MM.1S (cell line): ENCODE results near the gene SRSF3.

Experiments
- DNase-seq: peaks from one replicate; pipeline ENCODE4 v3.0.0-alpha.2; 2015
- H2AFZ ChIP-seq: fragments of 300-600 bp; sonication (generic); 2 replicates; pipeline ENCODE4 v1.6.0; 2016; ENCODE audit warnings: antibody characterized with exemption, low read length
- H3F3A ChIP-seq: fragments of 300-600 bp; sonication (generic); 2 replicates; pipeline ENCODE4 v1.6.1; 2016; ENCODE audit warnings: mild to moderate bottlenecking, antibody characterized with exemption, low read length, moderate library complexity, mixed read lengths; ENCODE audit not compliant: insufficient read depth
- H3K27ac ChIP-seq: fragments of 300-600 bp; sonication (generic); 2 replicates; pipeline ENCODE4 v1.5.1; 2016; ENCODE audit warnings: mild to moderate bottlenecking, low read length
- H3K27me3 ChIP-seq: fragments of 300-600 bp; sonication (generic); replicated peaks from 2 replicates; pipeline ENCODE4 v1.6.0; 2016; ENCODE audit warnings: low read length; ENCODE audit not compliant: insufficient read depth
- H3K36me3 ChIP-seq: fragments of 300-600 bp; sonication (generic); replicated peaks from 2 replicates; pipeline ENCODE4 v1.6.1; 2016; ENCODE audit warnings: mild to moderate bottlenecking, low read length, mixed read lengths; ENCODE audit not compliant: insufficient read depth
- H3K4me1 ChIP-seq: fragments of 300-600 bp; sonication (generic); 2 replicates; pipeline ENCODE4 v1.6.1; 2016; ENCODE audit warnings: low read length, mixed read lengths
- H3K4me2 ChIP-seq: fragments of 300-600 bp; sonication (generic); 2 replicates; pipeline ENCODE4 v1.6.0; 2016; ENCODE audit warnings: low read depth, low read length
- H3K4me3 ChIP-seq: fragments of 300-600 bp; sonication (generic); 2 replicates; pipeline ENCODE4 v1.5.1; 2016; ENCODE audit warnings: low read length, mixed read lengths
- H3K79me2 ChIP-seq: fragments of 300-600 bp; sonication (generic); 2 replicates; pipeline ENCODE4 v1.6.1; 2016; ENCODE audit warnings: mixed run types, low read length, mixed read lengths
- H3K9ac ChIP-seq: fragments of 300-600 bp; sonication (generic); 2 replicates; pipeline ENCODE4 v1.6.1; 2016; ENCODE audit warnings: low read length, mixed read lengths
- H3K9me2 ChIP-seq: fragments of 300-600 bp; sonication (generic); replicated peaks from 2 replicates; pipeline ENCODE4 v1.6.1; 2016; ENCODE audit warnings: mild to moderate bottlenecking, low read length, mixed read lengths; ENCODE audit not compliant: insufficient read depth
- H3K9me3 ChIP-seq: fragments of 300-600 bp; sonication (generic); replicated peaks from 2 replicates; pipeline ENCODE4 v1.6.1; 2016; ENCODE audit warnings: mild to moderate bottlenecking, low read length, mixed read lengths; ENCODE audit not compliant: insufficient read depth
- H4K20me1 ChIP-seq: fragments of 300-600 bp; sonication (generic); 2 replicates; pipeline ENCODE4 v1.6.1; 2016; ENCODE audit warnings: mild to moderate bottlenecking, low read length, moderate library complexity, mixed read lengths; ENCODE audit not compliant: insufficient read depth
- EZH2 ChIP-seq: fragments of 300-600 bp; sonication (generic); optimal IDR thresholded peaks from 2 replicates; pipeline ENCODE3; 2017; ENCODE audit warnings: low read depth, mild to moderate bottlenecking, antibody characterized with exemption, low read length, mixed read lengths
- EZH2phosphoT487 ChIP-seq: fragments of 300-600 bp; sonication (generic); IDR thresholded peaks from 2 replicates; pipeline ENCODE4 v1.6.1; 2018; ENCODE audit warnings: antibody characterized with exemption, low read length
- TF ChIP-seq, protein P1 (sequence below): fragments of 300-600 bp; sonication (generic); IDR thresholded peaks from 2 replicates; pipeline ENCODE4 v1.5.1; 2016; ENCODE audit warnings: antibody characterized with exemption, low read length, mixed read lengths

Gene SRSF3

DNA sequence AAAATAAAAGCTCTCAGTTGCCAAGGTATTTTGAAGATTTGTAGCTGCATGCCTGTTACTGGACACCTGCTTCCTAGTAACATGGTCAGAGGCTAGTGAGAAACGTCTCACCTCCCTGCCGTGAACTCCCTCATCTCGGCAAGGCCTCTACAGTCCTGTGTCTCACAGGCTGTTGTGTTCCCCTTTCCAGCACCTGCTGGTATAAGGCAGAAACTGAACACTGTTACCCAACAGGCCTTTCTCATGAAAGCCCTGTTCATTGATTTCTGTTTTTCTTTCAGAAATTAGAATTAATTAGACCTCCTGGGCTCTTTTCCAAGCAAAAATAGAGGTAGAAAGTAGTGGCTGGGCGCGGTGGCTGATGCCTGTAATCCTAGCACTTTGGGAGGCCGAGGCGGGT lies 17.6 kb upstream of the SRSF3 start:
- Histone ChIP-seq H2AFZ (no peak overlapping the region), H3K79me2 (no peaks in the 10 kb centered on the region), H3K27ac (no peak overlapping the region), H3K36me3 (no peaks in the 10 kb centered on the region), H3K9me2 (no peaks in the 10 kb centered on the region), H3K4me1 (peaks cover 7% of the 10 kb centered on the region; the same call in 1 of the 2 replicates), H3K9ac (no peak overlapping the region), H3K4me3 (no peak overlapping the region), H3F3A (0 out of 2 replicates have a peak, but pooled peaks cover 4% of the 10 kb centered on the region), H3K9me3 (no peaks in the 10 kb centered on the region), H3K27me3 (no peaks in the 10 kb centered on the region), H4K20me1 (no peaks in the 10 kb centered on the region), H3K4me2 (no peak overlapping the region)
- TF ChIP-seq, protein P1, sequence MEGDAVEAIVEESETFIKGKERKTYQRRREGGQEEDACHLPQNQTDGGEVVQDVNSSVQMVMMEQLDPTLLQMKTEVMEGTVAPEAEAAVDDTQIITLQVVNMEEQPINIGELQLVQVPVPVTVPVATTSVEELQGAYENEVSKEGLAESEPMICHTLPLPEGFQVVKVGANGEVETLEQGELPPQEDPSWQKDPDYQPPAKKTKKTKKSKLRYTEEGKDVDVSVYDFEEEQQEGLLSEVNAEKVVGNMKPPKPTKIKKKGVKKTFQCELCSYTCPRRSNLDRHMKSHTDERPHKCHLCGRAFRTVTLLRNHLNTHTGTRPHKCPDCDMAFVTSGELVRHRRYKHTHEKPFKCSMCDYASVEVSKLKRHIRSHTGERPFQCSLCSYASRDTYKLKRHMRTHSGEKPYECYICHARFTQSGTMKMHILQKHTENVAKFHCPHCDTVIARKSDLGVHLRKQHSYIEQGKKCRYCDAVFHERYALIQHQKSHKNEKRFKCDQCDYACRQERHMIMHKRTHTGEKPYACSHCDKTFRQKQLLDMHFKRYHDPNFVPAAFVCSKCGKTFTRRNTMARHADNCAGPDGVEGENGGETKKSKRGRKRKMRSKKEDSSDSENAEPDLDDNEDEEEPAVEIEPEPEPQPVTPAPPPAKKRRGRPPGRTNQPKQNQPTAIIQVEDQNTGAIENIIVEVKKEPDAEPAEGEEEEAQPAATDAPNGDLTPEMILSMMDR, result no peak
- TF ChIP-seq EZH2, result no peak
- no peak for TF ChIP-seq EZH2phosphoT487
- DNase-seq, result no peak

DNA sequence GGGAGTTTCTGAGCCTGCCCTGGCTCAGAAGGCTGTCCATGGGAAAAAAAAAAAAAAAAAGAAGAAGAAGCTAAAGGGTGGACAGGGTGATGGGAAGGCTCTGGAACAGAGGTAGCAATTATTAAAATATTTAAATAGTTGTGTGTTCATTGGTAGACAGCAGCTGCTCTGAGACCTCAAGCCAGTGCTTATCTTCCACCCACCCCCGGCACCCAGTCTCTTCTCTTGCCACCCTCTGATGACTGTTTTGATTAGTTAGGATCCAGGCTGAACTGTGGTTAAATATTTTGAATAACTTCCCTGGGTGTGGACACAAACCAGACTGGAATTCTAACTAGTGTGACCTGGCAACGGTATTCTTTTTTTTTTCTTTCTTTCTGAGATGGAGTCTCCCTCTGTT lies 16.9 kb upstream of the SRSF3 start:
- no peak for DNase-seq
- no peak overlapping the region for H3K27ac ChIP-seq
- no peak overlapping the region for H2AFZ ChIP-seq

DNA sequence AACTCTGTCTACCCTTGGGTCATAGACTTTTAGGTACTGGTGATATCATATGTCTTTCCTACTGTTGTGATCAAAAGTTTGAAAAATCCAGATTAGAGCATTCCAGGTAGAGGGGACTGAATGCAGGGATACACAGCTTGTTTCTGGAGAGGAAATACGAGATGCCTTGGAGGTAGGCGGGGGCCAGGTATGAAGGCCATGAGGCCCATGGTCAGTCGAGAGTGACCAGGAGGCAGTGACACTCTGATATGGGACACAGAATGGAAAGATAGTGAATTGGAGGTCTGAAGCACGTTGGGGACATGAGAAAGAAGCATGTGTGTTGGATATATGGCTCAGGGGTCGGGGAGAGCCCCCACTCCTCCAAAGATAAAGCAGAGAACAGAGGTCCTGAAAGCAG lies 16.1 kb upstream of the SRSF3 start:
- Histone ChIP-seq H3K4me1 (peaks cover 7% of the 10 kb centered on the region; the same call in 1 of the 2 replicates), H2AFZ (no peak overlapping the region), H3K4me3 (no peak overlapping the region), H3K9ac (no peak overlapping the region), H3F3A (0 out of 2 replicates have a peak, but pooled peaks cover 4% of the 10 kb centered on the region), H3K36me3 (no peaks in the 10 kb centered on the region), H3K27ac (no peak overlapping the region), H3K79me2 (no peaks in the 10 kb centered on the region), H4K20me1 (no peaks in the 10 kb centered on the region), H3K4me2 (no peak overlapping the region), H3K9me3 (no peaks in the 10 kb centered on the region), H3K27me3 (no peaks in the 10 kb centered on the region), H3K9me2 (no peaks in the 10 kb centered on the region)
- no peak for DNase-seq
- TF ChIP-seq, protein P1, result no peak
- TF ChIP-seq EZH2phosphoT487, result no peak
- TF ChIP-seq EZH2, result no peak

More for the DNA sequence above, 16.9 kb upstream of the SRSF3 start:
- Histone ChIP-seq H3K79me2 (no peaks in the 10 kb centered on the region), H4K20me1 (no peaks in the 10 kb centered on the region), H3K9ac (no peak overlapping the region), H3K36me3 (no peaks in the 10 kb centered on the region), H3F3A (0 out of 2 replicates have a peak, but pooled peaks cover 4% of the 10 kb centered on the region), H3K27me3 (no peaks in the 10 kb centered on the region), H3K9me2 (no peaks in the 10 kb centered on the region), H3K4me1 (peaks cover 7% of the 10 kb centered on the region; the same call in 1 of the 2 replicates), H3K9me3 (no peaks in the 10 kb centered on the region), H3K4me2 (no peak overlapping the region), H3K4me3 (no peak overlapping the region)
- TF ChIP-seq, protein P1, result no peak
- TF ChIP-seq EZH2 (no peak), EZH2phosphoT487 (no peak)
